Prostate gland (tissue), 2 donors: ENCODE data around the gene NEK7. TPM values are rescaled to one million over a fixed set of nuclear protein-coding genes. Genes with fewer than 3 reads are reported as not detected.
"Not testable (repeated sequence)": the region's sequence is repeated elsewhere in the genome, so short reads cannot be mapped to it uniquely, and the experiment has no call there.

Source experiments
- DNase-seq: peaks from one replicate; pipeline ENCODE4 v3.0.0-alpha.2; 2019; ENCODE audit warnings: low spot score
- H3K27ac ChIP-seq, 2 donors: fragments of 200-600 bp; sonication (generic); 2 replicates each; pipeline ENCODE4 v1.5.1; 2017 to 2019
- H3K27me3 ChIP-seq: fragments of 200-600 bp; sonication (generic); replicated peaks from 2 replicates; pipeline ENCODE4 v1.5.1; 2019; ENCODE audit not compliant: insufficient read depth
- H3K36me3 ChIP-seq, 2 donors: fragments of 200-600 bp; sonication (generic); 1 replicate in 1 of 2; 2 replicates in 1 of 2; pipeline versions ENCODE4 v1.5.1 to v1.8.1; 2017 to 2019
- H3K4me1 ChIP-seq: fragments of 200-600 bp; sonication (generic); replicated peaks from 2 replicates; pipeline ENCODE4 v1.5.1; 2019
- H3K4me3 ChIP-seq, 2 donors: fragments of 200-600 bp; sonication (generic); 2 replicates each; pipeline ENCODE4 v1.5.1; 2017 to 2019
- H3K9me3 ChIP-seq: fragments of 200-600 bp; sonication (generic); 2 replicates; pipeline ENCODE4 v1.5.1; 2017
- POLR2A ChIP-seq: fragments of 450-650 bp; IDR thresholded peaks from one replicate; pipeline ENCODE4 v1.6.1; 2016; ENCODE audit warnings: antibody characterized with exemption, mild to moderate bottlenecking
- POLR2AphosphoS5 ChIP-seq: sonication (generic); formaldehyde crosslinking; IDR thresholded peaks from one replicate; pipeline ENCODE4 v1.6.1; 2017; ENCODE audit warnings: antibody characterized with exemption
- WGBS: methylation state at CpG from one replicate; pipeline ENCODE4 v1.1.5; 2018; 5-methylcytosine and 5-hydroxymethylcytosine counted together
- intact Hi-C: fragments of 100-400 bp; cut with DNase I; formaldehyde crosslinking; loops from one replicate; pipeline ENCODE4 v1.14.2; 2022
- total RNA-seq, 2 donors: library from RNA; depleted of rRNA; stranded (reverse); fragments of >200 nt; gene quantifications; one replicate each; pipeline ENCODE4 v1.1.0, GENCODE V29; 2016
- TF ChIP-seq, protein P1 (sequence below), 4 experiments: fragments of 200-600 bp in 2 of 4; fragments of 450-650 bp in 2 of 4; sonication (generic) in 2 of 4; IDR thresholded peaks; 1 replicate in 3 of 4; 2 replicates in 1 of 4; pipeline ENCODE4 v1.5.1; 2016 to 2019; ENCODE audit warnings: antibody characterized with exemption in 4 of 4, mild to moderate bottlenecking in 2 of 4, moderate library complexity in 2 of 4

Gene NEK7
- total RNA-seq, 2 donors from 2014 or later: 53.3 to 70.9 TPM

DNA sequence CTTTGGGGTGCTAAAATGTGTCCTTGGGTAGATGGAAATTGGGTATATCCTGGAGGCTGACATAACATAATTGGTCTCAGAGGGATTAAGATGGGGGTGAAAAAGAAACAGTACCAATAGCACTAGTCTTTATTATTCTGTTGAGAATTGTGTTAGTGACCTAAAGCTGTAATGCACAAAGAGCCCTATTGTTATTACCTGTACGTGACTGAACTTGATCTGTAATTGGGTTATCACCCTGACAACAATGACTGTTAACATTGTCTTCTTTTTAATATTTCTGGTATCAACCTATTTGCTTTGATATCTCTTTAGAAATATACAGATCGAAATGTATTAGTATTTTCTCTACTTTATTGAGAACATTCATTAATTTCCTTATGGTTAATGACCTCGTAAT is 147.6 kb downstream of the NEK7 start:
- WGBS: 76% methylated on average over 3 of the region's 3 CpGs
- TF ChIP-seq, protein P1, sequence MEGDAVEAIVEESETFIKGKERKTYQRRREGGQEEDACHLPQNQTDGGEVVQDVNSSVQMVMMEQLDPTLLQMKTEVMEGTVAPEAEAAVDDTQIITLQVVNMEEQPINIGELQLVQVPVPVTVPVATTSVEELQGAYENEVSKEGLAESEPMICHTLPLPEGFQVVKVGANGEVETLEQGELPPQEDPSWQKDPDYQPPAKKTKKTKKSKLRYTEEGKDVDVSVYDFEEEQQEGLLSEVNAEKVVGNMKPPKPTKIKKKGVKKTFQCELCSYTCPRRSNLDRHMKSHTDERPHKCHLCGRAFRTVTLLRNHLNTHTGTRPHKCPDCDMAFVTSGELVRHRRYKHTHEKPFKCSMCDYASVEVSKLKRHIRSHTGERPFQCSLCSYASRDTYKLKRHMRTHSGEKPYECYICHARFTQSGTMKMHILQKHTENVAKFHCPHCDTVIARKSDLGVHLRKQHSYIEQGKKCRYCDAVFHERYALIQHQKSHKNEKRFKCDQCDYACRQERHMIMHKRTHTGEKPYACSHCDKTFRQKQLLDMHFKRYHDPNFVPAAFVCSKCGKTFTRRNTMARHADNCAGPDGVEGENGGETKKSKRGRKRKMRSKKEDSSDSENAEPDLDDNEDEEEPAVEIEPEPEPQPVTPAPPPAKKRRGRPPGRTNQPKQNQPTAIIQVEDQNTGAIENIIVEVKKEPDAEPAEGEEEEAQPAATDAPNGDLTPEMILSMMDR (IDR thresholded peaks at IDR 0.05): no peak
- TF ChIP-seq POLR2AphosphoS5 (no peak), POLR2A (no peak)

DNA sequence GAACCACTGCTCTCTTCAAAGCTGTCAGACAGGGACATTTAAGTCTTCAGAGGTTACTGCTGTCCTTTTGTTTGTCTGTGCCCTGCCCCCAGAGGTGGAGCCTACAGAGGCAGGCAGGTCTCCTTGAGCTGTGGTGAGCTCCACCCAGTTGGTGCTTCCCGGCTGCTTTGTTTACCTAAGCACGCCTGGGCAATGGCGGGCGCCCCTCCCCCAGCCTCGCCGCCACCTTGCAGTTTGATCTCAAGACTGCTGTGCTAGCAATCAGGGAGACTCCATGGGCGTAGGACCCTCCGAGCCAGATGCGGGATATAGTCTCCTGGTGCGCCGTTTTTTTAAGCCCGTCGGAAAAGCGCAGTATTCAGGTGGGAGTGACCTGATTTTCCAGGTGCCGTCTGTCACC is 158.0 kb downstream of the NEK7 start:
- H3K9me3 ChIP-seq, DNase-seq, H3K36me3 ChIP-seq, H3K4me3 ChIP-seq, H3K4me1 ChIP-seq, intact Hi-C loops, H3K27me3 ChIP-seq, H3K27ac ChIP-seq: not testable (repeated sequence)
- WGBS: 86% methylated on average over 15 of the region's 15 CpGs

More for the DNA sequence above, 147.6 kb downstream of the NEK7 start:
- H3K27me3 ChIP-seq: no peaks in the 10 kb centered on the region
- no peak overlapping the region for H3K4me3 ChIP-seq
- no peaks in the 10 kb centered on the region for H3K9me3 ChIP-seq
- no peaks in the 10 kb centered on the region for H3K4me1 ChIP-seq
- no peak for DNase-seq
- H3K27ac ChIP-seq: no peak overlapping the region
- H3K36me3 ChIP-seq: no peaks in the 10 kb centered on the region
- intact Hi-C loops: no loop called here

DNA sequence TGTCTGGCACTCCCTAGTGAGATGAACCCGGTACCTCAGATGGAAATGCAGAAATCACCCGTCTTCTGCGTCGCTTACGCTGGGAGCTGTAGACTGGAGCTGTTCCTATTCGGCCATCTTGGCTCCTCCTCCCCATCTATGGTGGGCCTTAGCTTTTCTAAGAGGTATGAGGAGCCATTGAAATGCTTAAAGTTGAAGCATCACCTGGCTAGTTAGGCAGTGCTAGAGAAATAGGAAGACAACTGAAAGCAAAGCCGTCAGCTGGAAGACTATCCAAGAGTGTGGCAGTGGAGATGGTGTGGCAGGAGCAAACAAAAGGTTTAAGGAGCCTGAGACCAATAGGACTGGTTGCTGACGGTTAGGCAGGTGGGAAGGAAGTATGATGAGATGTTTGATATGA is 158.5 kb downstream of the NEK7 start:
- H3K9me3 ChIP-seq, DNase-seq, H3K4me3 ChIP-seq, H3K36me3 ChIP-seq, H3K27ac ChIP-seq, H3K27me3 ChIP-seq, intact Hi-C loops, H3K4me1 ChIP-seq: not testable (repeated sequence)
- WGBS: 94% methylated on average over 8 of the region's 8 CpGs

DNA sequence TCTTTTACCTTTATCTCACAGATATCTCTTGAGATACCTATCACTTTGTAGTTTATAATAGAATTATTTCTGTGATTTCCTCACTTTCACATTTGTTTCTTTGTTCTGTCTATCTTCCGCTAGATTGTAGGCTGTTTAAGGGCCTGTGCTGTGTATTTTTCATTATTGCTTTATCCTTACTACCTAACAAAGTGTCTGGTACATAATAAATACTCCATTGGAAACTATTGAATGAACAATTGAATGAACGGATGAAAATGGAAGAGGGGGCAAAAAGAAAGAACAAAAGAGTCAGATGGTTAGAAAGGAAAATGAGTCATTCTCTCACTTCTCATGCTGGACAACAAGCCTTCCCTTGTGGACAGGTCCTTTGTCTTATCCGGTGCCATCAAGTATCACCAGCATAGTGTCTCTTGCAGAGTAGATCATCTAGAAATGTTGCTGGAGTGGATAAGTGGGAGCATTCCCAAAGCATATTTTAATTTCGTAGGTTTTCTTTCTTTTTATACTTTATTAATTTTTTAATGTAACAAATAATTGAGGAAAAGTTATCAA is 159.8 kb downstream of the NEK7 start:
- Histone ChIP-seq H3K9me3 (no peaks in the 10 kb centered on the region), H3K36me3 (no peaks in the 10 kb centered on the region), H3K4me3 (no peak overlapping the region), H3K27ac (no peak overlapping the region), H3K4me1 (no peaks in the 10 kb centered on the region), H3K27me3 (no peaks in the 10 kb centered on the region)
- intact Hi-C loops: no loop called here
- DNase-seq: no peak
- WGBS: 93% methylated on average over 4 of the region's 4 CpGs
- TF ChIP-seq POLR2AphosphoS5: no peak
- no peak for TF ChIP-seq POLR2A
- TF ChIP-seq, protein P1 (IDR thresholded peaks at IDR 0.05): no peak

DNA sequence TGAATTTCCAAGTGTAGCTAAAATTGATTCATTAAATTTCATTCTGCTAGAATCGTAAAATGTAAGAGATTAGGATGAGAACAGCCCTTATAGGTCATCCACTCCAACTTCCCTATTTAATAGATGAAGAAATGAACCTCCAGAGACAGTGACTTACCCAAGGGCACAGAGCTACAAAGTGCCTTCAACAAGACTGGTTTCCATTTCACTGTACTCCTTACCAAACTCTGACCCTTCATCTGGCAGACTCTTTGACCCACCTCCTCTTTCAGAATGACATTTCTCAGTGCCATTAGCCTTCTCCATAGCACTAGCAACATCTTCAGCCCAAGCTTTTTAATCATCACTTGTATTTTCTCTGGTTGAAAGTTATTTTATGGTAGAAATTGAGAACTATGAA is 161.3 kb downstream of the NEK7 start:
- no peak for DNase-seq
- TF ChIP-seq, protein P1 (IDR thresholded peaks at IDR 0.05): no peak
- TF ChIP-seq POLR2AphosphoS5: no peak
- TF ChIP-seq POLR2A: no peak
- 97% methylated on average over 1 of the region's 1 CpG for WGBS
- H3K27me3 ChIP-seq: no peaks in the 10 kb centered on the region
- intact Hi-C loops: no loop called here
- H3K4me1 ChIP-seq: no peaks in the 10 kb centered on the region
- no peak overlapping the region for H3K4me3 ChIP-seq
- H3K27ac ChIP-seq: no peak overlapping the region
- no peaks in the 10 kb centered on the region for H3K9me3 ChIP-seq
- H3K36me3 ChIP-seq: no peaks in the 10 kb centered on the region

DNA sequence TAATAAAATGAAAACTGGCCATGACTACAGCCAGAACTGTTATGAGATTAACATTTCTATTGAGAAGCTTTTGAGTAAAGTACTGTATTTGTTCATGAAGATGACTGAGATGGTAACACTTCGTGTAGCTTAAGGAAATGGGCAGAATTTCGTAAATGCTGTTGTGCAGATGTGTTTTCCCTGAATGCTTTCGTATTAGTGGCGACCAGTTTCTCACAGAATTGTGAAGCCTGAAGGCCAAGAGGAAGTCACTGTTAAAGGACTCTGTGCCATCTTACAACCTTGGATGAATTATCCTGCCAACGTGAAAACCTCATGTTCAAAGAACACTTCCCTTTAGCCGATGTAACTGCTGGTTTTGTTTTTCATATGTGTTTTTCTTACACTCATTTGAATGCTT is 164.0 kb downstream of the NEK7 start:
- Histone ChIP-seq H3K9me3 (no peaks in the 10 kb centered on the region), H3K4me1 (no peaks in the 10 kb centered on the region), H3K4me3 (no peak overlapping the region), H3K36me3 (no peaks in the 10 kb centered on the region), H3K27ac (no peak overlapping the region), H3K27me3 (no peaks in the 10 kb centered on the region)
- intact Hi-C loops: no loop called here
- TF ChIP-seq POLR2A (no peak), POLR2AphosphoS5 (no peak)
- TF ChIP-seq, protein P1 (IDR thresholded peaks at IDR 0.05): no peak
- no peak for DNase-seq
- WGBS: 78% methylated on average over 6 of the region's 6 CpGs
